AG09309 (cell line): Measurements from ENCODE around the gene ZCCHC24.

ENCODE experiments used
- DNase-seq: peaks from one replicate; pipeline ENCODE4 v3.0.0-alpha.2; 2010; ENCODE audit warnings: low read depth
- H3K4me3 ChIP-seq: 2 replicates; pipeline ENCODE4 v1.5.1; 2011; ENCODE audit warnings: mild to moderate bottlenecking, low read depth, low read length, moderate library complexity; ENCODE audit not compliant: control insufficient read depth
- TF ChIP-seq, protein P1 (sequence below): IDR thresholded peaks from 2 replicates; pipeline ENCODE4 v1.5.1; 2011; ENCODE audit warnings: mild to moderate bottlenecking, low read depth, low read length, inconsistent platforms; ENCODE audit not compliant: insufficient read depth, control insufficient read depth; ENCODE audit errors: missing control alignments

The ZCCHC24 gene

DNA sequence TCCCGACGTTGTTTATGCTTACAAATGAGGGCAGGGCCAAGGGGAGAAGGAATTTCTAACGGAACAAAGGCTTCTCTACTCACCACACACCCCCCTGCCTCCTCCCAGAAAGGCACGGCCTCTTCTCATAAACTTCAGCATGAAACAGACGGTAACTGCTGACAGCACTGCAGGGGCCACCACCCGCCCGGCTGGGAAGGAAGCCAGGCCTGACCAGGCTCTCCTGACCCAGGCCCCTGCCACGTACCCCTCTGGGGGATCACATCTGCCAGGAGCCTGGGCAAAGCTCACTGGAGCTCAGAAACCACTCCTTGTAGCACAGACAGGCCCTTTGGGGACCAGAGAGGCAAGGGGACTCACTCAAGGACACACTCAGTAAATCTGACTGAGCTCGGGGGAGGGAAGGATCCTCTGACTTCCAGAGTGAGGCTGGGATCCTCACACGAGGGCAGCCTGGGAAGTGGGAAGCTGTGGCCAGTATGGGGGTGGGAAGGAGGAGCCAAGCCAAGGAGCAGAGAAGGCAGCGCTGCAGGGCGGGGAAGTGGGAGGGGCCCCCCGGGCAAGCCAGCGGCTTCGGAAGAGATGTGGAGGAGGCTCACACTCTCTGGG is 46.1 kb downstream of the ZCCHC24 start:
- peak; percentile 94 for DNase-seq
- TF ChIP-seq, protein P1, sequence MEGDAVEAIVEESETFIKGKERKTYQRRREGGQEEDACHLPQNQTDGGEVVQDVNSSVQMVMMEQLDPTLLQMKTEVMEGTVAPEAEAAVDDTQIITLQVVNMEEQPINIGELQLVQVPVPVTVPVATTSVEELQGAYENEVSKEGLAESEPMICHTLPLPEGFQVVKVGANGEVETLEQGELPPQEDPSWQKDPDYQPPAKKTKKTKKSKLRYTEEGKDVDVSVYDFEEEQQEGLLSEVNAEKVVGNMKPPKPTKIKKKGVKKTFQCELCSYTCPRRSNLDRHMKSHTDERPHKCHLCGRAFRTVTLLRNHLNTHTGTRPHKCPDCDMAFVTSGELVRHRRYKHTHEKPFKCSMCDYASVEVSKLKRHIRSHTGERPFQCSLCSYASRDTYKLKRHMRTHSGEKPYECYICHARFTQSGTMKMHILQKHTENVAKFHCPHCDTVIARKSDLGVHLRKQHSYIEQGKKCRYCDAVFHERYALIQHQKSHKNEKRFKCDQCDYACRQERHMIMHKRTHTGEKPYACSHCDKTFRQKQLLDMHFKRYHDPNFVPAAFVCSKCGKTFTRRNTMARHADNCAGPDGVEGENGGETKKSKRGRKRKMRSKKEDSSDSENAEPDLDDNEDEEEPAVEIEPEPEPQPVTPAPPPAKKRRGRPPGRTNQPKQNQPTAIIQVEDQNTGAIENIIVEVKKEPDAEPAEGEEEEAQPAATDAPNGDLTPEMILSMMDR, result no peak
- H3K4me3 ChIP-seq, result no peak overlapping the region

DNA sequence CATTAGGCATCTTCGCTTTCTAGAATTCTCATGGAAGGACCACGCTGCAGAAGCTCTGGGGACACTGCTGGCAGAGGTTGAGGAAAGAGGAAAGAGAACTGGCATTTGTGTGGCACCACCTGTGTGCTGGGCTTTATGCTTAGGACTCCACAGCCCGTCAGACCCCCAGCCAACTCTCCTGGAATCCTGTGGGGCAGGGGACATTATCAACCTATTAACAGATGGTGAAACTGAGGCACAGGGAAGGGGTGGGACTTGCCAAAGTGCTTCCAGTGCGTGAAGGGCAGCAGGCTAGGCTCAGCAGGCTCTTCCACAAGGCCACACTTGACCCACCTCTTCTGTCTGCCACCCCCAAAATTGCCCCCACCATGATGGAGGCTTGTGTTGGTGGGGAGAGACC is 46.8 kb downstream of the ZCCHC24 start:
- no peak for DNase-seq
- H3K4me3 ChIP-seq, result no peak overlapping the region
- TF ChIP-seq, protein P1, result no peak

DNA sequence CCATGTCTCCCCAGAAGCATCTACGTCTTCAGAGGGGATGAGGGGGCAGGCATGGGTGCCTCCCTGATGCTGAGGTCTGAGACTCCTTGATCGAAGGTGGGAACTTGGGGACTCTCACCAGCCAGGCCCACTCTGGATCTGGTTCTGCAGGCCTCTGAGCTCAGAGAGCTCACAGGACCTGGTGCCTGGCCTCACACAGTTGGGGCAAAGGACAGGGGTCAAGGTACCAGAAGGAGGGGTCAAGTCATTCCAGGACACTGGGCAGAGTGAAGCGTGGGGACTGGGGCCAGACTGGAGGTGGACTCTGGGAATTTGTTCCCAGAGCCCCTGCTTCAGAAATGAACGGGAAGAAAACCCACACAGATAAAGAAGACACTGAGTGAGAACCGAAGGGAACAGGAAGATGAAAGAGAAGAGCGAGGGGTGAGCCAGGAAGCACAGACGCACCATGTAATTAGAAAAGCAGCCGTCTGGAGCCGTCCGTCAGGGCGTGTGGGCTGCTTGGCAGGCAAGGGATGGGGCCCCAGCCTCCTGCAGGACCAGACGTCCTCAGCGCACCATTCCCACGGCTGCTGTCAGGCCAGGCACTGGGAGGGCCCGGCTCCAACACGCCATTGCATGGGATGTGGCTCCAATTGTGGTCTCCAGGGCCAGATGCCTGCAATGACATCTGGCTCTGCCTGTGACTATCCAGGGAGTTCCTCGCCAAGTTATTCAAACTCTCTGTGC is 47.7 kb downstream of the ZCCHC24 start:
- H3K4me3 ChIP-seq, result no peak overlapping the region
- DNase-seq, result peak; percentile 49
- TF ChIP-seq, protein P1, result no peak

DNA sequence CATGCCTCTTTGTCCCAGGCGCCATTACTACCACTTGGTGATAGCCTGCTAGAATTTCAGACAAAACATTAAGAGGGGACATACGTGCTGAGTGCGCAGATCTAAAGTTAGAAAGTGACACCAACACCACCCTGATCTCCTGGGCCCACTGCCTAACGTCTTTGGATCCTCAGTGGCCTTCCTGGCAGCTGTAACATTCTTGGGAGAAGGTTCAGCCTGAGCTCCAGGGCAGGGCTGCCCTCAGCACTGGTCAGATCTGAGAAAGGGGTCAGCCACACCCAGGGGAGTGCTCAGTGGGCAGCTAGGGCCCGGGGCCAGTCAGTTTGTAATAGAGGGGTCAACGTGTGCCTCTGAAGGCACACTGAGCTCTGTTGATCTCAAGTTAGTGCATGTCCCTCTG is 48.4 kb downstream of the ZCCHC24 start:
- no peak overlapping the region for H3K4me3 ChIP-seq
- no peak for DNase-seq
- TF ChIP-seq, protein P1, result no peak

DNA sequence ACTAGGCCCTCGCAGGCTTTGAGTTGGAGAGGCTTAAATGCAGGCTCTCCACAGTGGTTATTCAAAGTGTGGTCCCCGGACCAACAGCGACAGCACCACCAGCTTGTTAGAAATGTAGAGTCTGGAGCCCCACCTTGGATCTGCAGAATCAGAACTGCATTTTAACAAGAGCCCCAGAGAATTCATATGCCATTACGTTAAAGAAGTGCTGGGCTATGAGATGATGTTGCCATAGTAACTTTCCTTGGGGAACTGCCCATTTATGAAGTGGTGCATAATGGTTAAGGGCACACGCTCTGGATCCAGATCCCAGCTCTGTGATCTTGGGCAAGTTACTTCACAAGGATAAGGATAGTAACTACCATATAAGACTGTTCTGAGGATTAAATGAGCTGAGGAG is 48.9 kb downstream of the ZCCHC24 start:
- TF ChIP-seq, protein P1, result no peak
- no peak overlapping the region for H3K4me3 ChIP-seq
- no peak for DNase-seq

DNA sequence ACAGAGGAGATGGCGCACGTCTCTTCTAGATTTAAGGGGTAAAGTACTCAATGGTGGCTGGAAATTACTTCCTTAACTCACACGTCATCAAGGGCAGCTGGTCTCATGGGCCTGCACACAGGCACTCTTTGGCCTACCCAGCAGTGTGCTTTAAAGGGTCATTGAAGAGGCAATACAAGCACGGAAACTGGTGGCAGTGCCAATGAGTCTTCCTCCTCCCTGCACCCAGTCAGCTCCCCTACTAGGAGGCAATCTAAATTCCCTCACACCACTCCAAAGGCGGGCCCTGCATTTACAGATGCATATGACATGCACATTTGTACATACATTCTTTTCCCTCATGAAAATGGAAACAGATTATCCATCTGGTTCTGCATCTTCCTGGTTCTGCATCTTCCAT is 50.8 kb downstream of the ZCCHC24 start:
- no peak for DNase-seq
- TF ChIP-seq, protein P1, result no peak
- H3K4me3 ChIP-seq, result no peak overlapping the region
